Mesendoderm (in vitro differentiated cells): ENCODE data around the gene CIB2.

Experiments
- DNase-seq: peaks from one replicate; pipeline ENCODE4 v3.0.0; 2013
- H2AK5ac ChIP-seq: 2 replicates; pipeline ENCODE4 v1.6.1; 2013; ENCODE audit warnings: low read length, inconsistent platforms
- H2BK120ac ChIP-seq: 2 replicates; pipeline ENCODE4 v1.6.1; 2013; ENCODE audit warnings: low read depth, mild to moderate bottlenecking, low read length, moderate library complexity, mixed read lengths
- H2BK15ac ChIP-seq: replicated peaks from 2 replicates; pipeline ENCODE4 v1.6.1; 2013; ENCODE audit warnings: low read depth, mild to moderate bottlenecking, moderate library complexity
- H2BK5ac ChIP-seq: 2 replicates; pipeline ENCODE4 v1.6.1; 2013; ENCODE audit warnings: low read length, inconsistent platforms
- H3K18ac ChIP-seq: 2 replicates; pipeline ENCODE4 v1.6.1; 2013; ENCODE audit warnings: mild to moderate bottlenecking, low read length, mixed read lengths
- H3K23ac ChIP-seq: one replicate; pipeline ENCODE4 v1.6.1; 2013; ENCODE audit warnings: low read length
- H3K27ac ChIP-seq: 2 replicates; pipeline ENCODE4 v1.5.1; 2013; ENCODE audit warnings: low read depth, mild to moderate bottlenecking, inconsistent platforms, low read length, moderate library complexity
- H3K27me3 ChIP-seq: 2 replicates; pipeline ENCODE4 v1.6.1; 2013; ENCODE audit warnings: low read length, control low read depth, mild to moderate bottlenecking, inconsistent platforms; ENCODE audit not compliant: insufficient read depth, poor library complexity
- H3K36me3 ChIP-seq: 2 replicates; pipeline ENCODE4 v1.6.1; 2013; ENCODE audit warnings: low read length, inconsistent platforms; ENCODE audit not compliant: control insufficient read depth, insufficient read depth
- H3K4ac ChIP-seq: one replicate; pipeline ENCODE4 v1.6.1; 2013; ENCODE audit warnings: low read depth, mild to moderate bottlenecking, low read length, moderate library complexity
- H3K4me1 ChIP-seq: 2 replicates; pipeline ENCODE4 v1.6.1; 2013; ENCODE audit warnings: low read depth, low read length, inconsistent platforms; ENCODE audit not compliant: control insufficient read depth
- H3K4me2 ChIP-seq: 2 replicates; pipeline ENCODE4 v1.6.1; 2013; ENCODE audit warnings: low read length
- H3K4me3 ChIP-seq: 2 replicates; pipeline ENCODE4 v1.5.1; 2013; ENCODE audit warnings: mild to moderate bottlenecking, low read length
- H3K56ac ChIP-seq: one replicate; pipeline ENCODE4 v1.6.1; 2013; ENCODE audit warnings: low read length
- H3K79me1 ChIP-seq: 2 replicates; pipeline ENCODE4 v1.6.1; 2013; ENCODE audit warnings: low read length, inconsistent platforms
- H3K79me2 ChIP-seq: 2 replicates; pipeline ENCODE4 v1.6.1; 2013; ENCODE audit warnings: mild to moderate bottlenecking, low read length; ENCODE audit not compliant: control insufficient read depth, insufficient read depth
- H3K9ac ChIP-seq: 2 replicates; pipeline ENCODE4 v1.6.1; 2013; ENCODE audit warnings: low read length, inconsistent platforms
- H4K5ac ChIP-seq: one replicate; pipeline ENCODE4 v1.6.1; 2013; ENCODE audit warnings: low read length
- H4K8ac ChIP-seq: one replicate; pipeline ENCODE4 v1.6.1; 2013; ENCODE audit warnings: low read depth, mild to moderate bottlenecking, control low read depth, low read length, moderate library complexity
- WGBS: extraction: QIAGEN DNeasy Blood & Tissue Kit; methylation state at CpG from one replicate; pipeline ENCODE4 v1.1.7; 2013; ENCODE audit warnings: low lambda C conversion rate, missing lambda C conversion rate; ENCODE audit not compliant: insufficient coverage; ENCODE audit errors: extremely low coverage; 5-methylcytosine and 5-hydroxymethylcytosine counted together

Gene CIB2

GRCh38 chr15:78069052-78069414, 62.2 kb downstream of the CIB2 start:
- Histone ChIP-seq H3K4me2 (no peak overlapping the region), H3K27ac (no peak overlapping the region), H3K9ac (no peak overlapping the region)

GRCh38 chr15:78067328-78068228, 63.7 kb downstream of the CIB2 start:
- Histone ChIP-seq H3K27me3 (no peaks in the 10 kb centered on the region), H3K4me2 (no peak overlapping the region), H3K27ac (no peak overlapping the region), H4K8ac (no peak overlapping the region), H3K23ac (no peak overlapping the region), H2BK120ac (no peak overlapping the region), H4K5ac (no peak overlapping the region), H3K4me1 (peaks cover 17% of the 10 kb centered on the region), H3K36me3 (no peaks in the 10 kb centered on the region), H3K79me1 (peaks cover 6% of the 10 kb centered on the region), H3K79me2 (peaks cover 2% of the 10 kb centered on the region), H2BK15ac (no peak overlapping the region), H2AK5ac (no peak overlapping the region), H3K18ac (no peak overlapping the region), H3K9ac (no peak overlapping the region), H3K4ac (no peak overlapping the region), H3K4me3 (no peak overlapping the region), H3K56ac (no peak overlapping the region), H2BK5ac (no peak overlapping the region)
- no peak for DNase-seq
- WGBS = no CpG with 5 or more reads among the region's 1 CpG

More at GRCh38 chr15:78069052-78069414, 62.2 kb downstream of the CIB2 start:
- Histone ChIP-seq H3K27me3 (no peaks in the 10 kb centered on the region), H3K4me3 (no peak overlapping the region), H3K79me2 (peaks cover 2% of the 10 kb centered on the region), H3K23ac (no peak overlapping the region), H3K4ac (no peak overlapping the region), H3K4me1 (peaks cover 17% of the 10 kb centered on the region), H2BK15ac (no peak overlapping the region), H2BK120ac (no peak overlapping the region), H2BK5ac (no peak overlapping the region), H3K36me3 (no peaks in the 10 kb centered on the region), H3K79me1 (peaks cover 7% of the 10 kb centered on the region), H3K18ac (no peak overlapping the region), H4K8ac (no peak overlapping the region), H2AK5ac (no peak overlapping the region), H4K5ac (no peak overlapping the region), H3K56ac (no peak overlapping the region)
- WGBS = no CpG with 5 or more reads among the region's 7 CpGs
- no peak for DNase-seq

- Histone ChIP-seq H3K4me3 (no peak overlapping the region), H3K56ac (no peak overlapping the region), H3K4me2 (no peak overlapping the region), H3K4me1 (peaks cover 12% of the 10 kb centered on the region), H2AK5ac (no peak overlapping the region), H3K27me3 (no peaks in the 10 kb centered on the region), H2BK5ac (no peak overlapping the region), H4K5ac (no peak overlapping the region), H3K36me3 (no peaks in the 10 kb centered on the region), H3K18ac (no peak overlapping the region), H3K4ac (no peak overlapping the region), H3K9ac (no peak overlapping the region), H2BK120ac (no peak overlapping the region), H3K23ac (no peak overlapping the region), H3K79me2 (peaks cover 2% of the 10 kb centered on the region), H2BK15ac (no peak overlapping the region), H3K79me1 (peaks cover 4% of the 10 kb centered on the region), H3K27ac (no peak overlapping the region), H4K8ac (no peak overlapping the region)
- DNase-seq = no peak
- WGBS = no CpG with 5 or more reads among the region's 7 CpGs
Measured at GRCh38 chr15:78065973-78066946, 65.0 kb downstream of the CIB2 start.

- Histone ChIP-seq H2AK5ac (no peak overlapping the region), H3K4ac (no peak overlapping the region), H4K8ac (no peak overlapping the region), H3K36me3 (no peaks in the 10 kb centered on the region), H3K79me2 (peaks cover 2% of the 10 kb centered on the region), H2BK120ac (no peak overlapping the region), H2BK5ac (no peak overlapping the region), H3K4me2 (no peak overlapping the region), H3K4me1 (peaks cover 12% of the 10 kb centered on the region), H3K23ac (no peak overlapping the region), H3K4me3 (no peak overlapping the region), H3K27me3 (no peaks in the 10 kb centered on the region), H3K56ac (no peak overlapping the region), H3K9ac (no peak overlapping the region), H3K79me1 (peaks cover 4% of the 10 kb centered on the region), H4K5ac (no peak overlapping the region), H3K27ac (no peak overlapping the region), H2BK15ac (no peak overlapping the region), H3K18ac (no peak overlapping the region)
- WGBS = no CpG with 5 or more reads among the region's 5 CpGs
- DNase-seq = peak; percentile 65
Measured at GRCh38 chr15:78065284-78065872, 65.9 kb downstream of the CIB2 start.

- Histone ChIP-seq H2BK120ac (no peak overlapping the region), H4K8ac (no peak overlapping the region), H3K56ac (no peak overlapping the region), H3K4me2 (no peak overlapping the region), H3K18ac (no peak overlapping the region), H4K5ac (no peak overlapping the region), H3K27me3 (no peaks in the 10 kb centered on the region), H2BK15ac (no peak overlapping the region), H3K4me3 (no peak overlapping the region), H3K23ac (no peak overlapping the region), H2BK5ac (no peak overlapping the region), H2AK5ac (no peak overlapping the region), H3K4me1 (peaks cover 7% of the 10 kb centered on the region), H3K9ac (no peak overlapping the region), H3K36me3 (no peaks in the 10 kb centered on the region), H3K27ac (no peak overlapping the region), H3K79me2 (peaks cover 2% of the 10 kb centered on the region), H3K4ac (no peak overlapping the region), H3K79me1 (peaks cover 6% of the 10 kb centered on the region)
- WGBS = no CpG with 5 or more reads among the region's 2 CpGs
- DNase-seq = no peak
Measured at GRCh38 chr15:78064544-78064943, 66.7 kb downstream of the CIB2 start.
